Fibroblast of the aortic adventitia (primary cell): Measurements from ENCODE around the gene ECI1. TPM values are rescaled to one million over a fixed set of nuclear protein-coding genes. Genes with fewer than 3 reads are reported as not detected.
A peak's percentile ranks its signal among the peaks of the same experiment; 100 is the strongest.

Experiments used
- DNase-seq: peaks from one replicate; pipeline ENCODE4 v3.0.0-alpha.2; 2010; ENCODE audit warnings: low read depth
- H3K4me3 ChIP-seq: 2 replicates; pipeline ENCODE4 v1.5.1; 2011; ENCODE audit warnings: low read depth, mild to moderate bottlenecking, control low read depth, low read length, moderate library complexity
- CTCF ChIP-seq: IDR thresholded peaks from 2 replicates; pipeline ENCODE4 v1.5.1; 2011; ENCODE audit warnings: mild to moderate bottlenecking, low read length, control low read depth, inconsistent platforms; ENCODE audit not compliant: insufficient read depth
- total RNA-seq: library from RNA; depleted of rRNA; stranded (reverse); fragments of >200 nt; gene quantifications from 2 replicates; pipeline ENCODE4 v1.2.3, GENCODE V29; 2012; ENCODE audit warnings: low replicate concordance

Gene ECI1, protein sequence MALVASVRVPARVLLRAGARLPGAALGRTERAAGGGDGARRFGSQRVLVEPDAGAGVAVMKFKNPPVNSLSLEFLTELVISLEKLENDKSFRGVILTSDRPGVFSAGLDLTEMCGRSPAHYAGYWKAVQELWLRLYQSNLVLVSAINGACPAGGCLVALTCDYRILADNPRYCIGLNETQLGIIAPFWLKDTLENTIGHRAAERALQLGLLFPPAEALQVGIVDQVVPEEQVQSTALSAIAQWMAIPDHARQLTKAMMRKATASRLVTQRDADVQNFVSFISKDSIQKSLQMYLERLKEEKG
- total RNA-seq = 34.9 and 41.1 TPM in 2 replicates

DNA sequence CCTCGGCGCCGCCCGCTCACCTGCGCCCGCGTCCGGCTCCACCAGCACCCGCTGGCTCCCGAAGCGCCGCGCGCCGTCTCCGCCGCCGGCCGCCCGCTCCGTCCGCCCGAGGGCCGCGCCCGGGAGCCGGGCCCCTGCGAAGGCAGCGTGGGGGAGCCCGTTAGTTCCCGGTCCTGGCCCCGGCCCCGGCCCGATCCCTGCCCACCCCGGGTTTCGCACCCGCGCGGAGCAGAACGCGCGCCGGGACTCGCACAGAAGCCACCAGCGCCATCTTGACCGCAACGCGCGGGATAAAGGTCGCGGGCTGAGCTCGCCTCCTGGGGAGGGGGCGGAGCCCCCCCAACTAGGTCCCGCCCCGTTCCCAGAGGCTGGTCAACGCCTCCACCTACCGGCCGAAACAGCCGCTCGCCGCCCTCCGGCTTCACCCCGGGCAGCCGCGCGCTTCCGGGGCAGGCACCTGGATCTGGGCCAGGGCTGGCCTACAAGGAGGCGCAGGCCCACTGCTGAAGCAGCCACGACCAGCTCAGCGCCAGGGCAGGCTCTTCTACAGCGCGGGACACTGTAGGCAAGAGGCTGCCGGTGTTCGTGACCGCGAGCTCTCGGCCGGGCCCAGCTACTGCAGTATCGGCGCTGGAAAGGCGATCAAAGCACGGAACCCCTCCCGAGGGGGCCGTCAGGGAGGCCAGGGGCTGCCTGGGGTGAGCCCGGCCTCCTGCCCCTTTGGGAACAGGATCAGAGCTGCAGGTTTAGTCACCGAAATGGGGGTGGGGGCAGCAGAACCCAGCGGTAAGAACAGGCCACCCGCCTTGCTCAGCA, at the start of gene ECI1:
ECI1 (minus strand) TSS at position 292 of the 816 bp plus-strand sequence; CDS start at position 271, 21 bp downstream.
- peak; percentile 65 for TF ChIP-seq CTCF
- peak; percentile 95 for DNase-seq
- H3K4me3 ChIP-seq = peak within 1 kb of the TSS; percentile 67

DNA sequence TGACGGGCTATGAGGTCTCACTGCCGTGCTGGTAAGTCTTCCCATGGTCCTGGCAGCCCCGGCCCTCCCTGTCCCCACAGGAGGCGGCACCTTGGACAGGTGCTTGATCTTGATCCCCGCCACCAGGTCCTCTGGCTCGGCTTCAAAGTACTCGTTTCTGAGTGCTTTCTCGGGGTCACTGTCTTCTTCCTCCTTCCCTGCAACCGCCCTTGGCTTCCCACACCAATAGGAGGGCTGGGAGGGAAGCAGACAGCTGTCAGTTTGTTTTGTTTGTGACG, 48.5 kb upstream of the ECI1 start:
- no peak for TF ChIP-seq CTCF
- DNase-seq = no peak
- no peak overlapping the region for H3K4me3 ChIP-seq

DNA sequence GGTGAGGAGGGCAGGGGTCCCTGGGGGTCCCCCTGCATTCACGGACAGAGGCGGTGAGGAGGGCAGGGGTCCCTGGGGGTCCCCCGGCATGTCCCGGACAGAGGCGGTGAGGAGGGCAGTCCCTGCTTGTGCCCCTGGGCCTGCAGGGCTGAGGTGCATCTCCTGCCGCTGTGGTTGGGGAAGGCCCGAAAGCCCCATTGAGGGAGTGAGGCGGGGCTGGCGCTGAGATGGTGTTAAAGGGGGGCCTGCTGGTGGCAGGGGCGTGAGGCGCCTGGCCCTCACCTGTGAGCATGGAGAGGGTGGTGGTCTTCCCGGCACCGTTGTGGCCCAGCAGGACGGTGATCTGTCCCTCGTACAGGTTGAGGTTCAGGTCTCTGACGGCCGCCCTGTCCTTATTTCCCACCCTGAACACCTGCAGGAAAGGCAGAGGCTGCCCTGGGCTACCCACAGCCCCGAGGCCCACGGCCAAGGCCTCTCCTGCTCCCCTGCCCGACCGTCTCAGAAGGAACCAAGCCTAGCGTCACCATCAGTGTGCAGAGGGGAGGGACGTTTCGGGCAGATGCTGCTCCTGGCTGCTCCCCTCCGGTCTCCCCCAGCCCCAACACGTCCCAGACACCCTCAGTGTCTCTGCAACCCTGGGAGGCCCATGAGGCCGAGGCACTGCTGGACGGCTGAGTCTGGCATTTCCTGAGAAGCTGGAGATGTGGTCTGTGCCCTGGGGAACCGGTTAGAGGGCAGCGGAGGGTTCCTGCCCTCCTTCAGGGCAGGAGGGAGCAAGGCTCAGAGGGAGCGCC, 47.9 kb upstream of the ECI1 start:
- no peak overlapping the region for H3K4me3 ChIP-seq
- no peak for DNase-seq
- no peak for TF ChIP-seq CTCF

GRCh38 chr16:2298621-2299020, 47.2 kb upstream of the ECI1 start:
- no peak for TF ChIP-seq CTCF
- no peak overlapping the region for H3K4me3 ChIP-seq
- DNase-seq = no peak

DNA sequence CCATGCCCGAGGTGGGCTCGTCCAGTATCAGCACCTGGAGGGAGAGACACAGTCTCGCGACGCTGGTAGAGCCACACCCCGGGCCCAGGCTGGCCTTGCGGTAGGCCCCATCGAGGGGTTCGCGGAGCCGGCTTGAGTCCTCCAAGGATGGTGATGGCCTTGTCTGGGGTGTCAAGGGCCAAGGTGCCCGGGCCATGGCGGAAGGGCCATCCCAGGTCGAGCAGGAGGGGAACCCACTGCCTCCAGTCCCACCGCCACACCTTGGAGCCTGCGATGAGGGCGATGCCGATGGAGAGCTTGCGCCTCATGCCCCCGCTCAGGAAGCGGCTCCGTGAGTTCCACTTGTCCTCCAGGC, 46.1 kb upstream of the ECI1 start:
- no peak for TF ChIP-seq CTCF
- no peak for DNase-seq

GRCh38 chr16:2296661-2297505, 45.5 kb upstream of the ECI1 start:
- peak; percentile 33 for DNase-seq
- H3K4me3 ChIP-seq = no peak overlapping the region
- peak; percentile 46 for TF ChIP-seq CTCF

More for the DNA sequence above, 46.1 kb upstream of the ECI1 start:
- H3K4me3 ChIP-seq = no peak overlapping the region
